Endodermal cell (in vitro differentiated cells): ENCODE measurements around the gene UPP1. TPM values are rescaled to one million over a fixed set of nuclear protein-coding genes. Genes with fewer than 3 reads are reported as not detected.

Experiments used
- DNase-seq: peaks from one replicate; pipeline ENCODE4 v3.0.0-alpha.2; 2017
- H3K27ac ChIP-seq: 2 replicates; pipeline ENCODE4 v1.5.1; 2013; ENCODE audit warnings: mild to moderate bottlenecking, low read depth, low read length, moderate library complexity
- H3K27me3 ChIP-seq: 2 replicates; pipeline ENCODE4 v1.6.1; 2013; ENCODE audit warnings: mild to moderate bottlenecking, low read length, moderate library complexity; ENCODE audit not compliant: insufficient read depth, control insufficient read depth, poor library complexity, severe bottlenecking
- H3K36me3 ChIP-seq: 2 replicates; pipeline ENCODE4 v1.7.0; 2013; ENCODE audit warnings: mild to moderate bottlenecking, low read length, moderate library complexity; ENCODE audit not compliant: control insufficient read depth, insufficient read depth
- H3K4me1 ChIP-seq: one replicate; pipeline ENCODE4 v1.7.0; 2013; ENCODE audit warnings: low read length; ENCODE audit not compliant: control insufficient read depth, insufficient read depth
- H3K4me3 ChIP-seq: 2 replicates; pipeline ENCODE4 v1.5.1; 2013; ENCODE audit warnings: mild to moderate bottlenecking, low read length, moderate library complexity
- H3K9ac ChIP-seq: 2 replicates; pipeline ENCODE4 v1.6.1; 2013; ENCODE audit warnings: mild to moderate bottlenecking, low read length, moderate library complexity; ENCODE audit not compliant: poor library complexity, severe bottlenecking; ENCODE audit errors: extremely low read depth
- H3K9me3 ChIP-seq: 2 replicates; pipeline ENCODE4 v1.6.1; 2013; ENCODE audit warnings: mild to moderate bottlenecking, low read length, moderate library complexity; ENCODE audit not compliant: control insufficient read depth
- H3K27ac Mint-ChIP-seq: 2 replicates; pipeline ENCODE4 v1.8.0; 2020; ENCODE audit warnings: mixed read lengths
- H3K27me3 Mint-ChIP-seq: 2 replicates; pipeline ENCODE4 v1.8.0; 2021; ENCODE audit warnings: mild to moderate bottlenecking, mixed read lengths; ENCODE audit not compliant: insufficient read depth
- H3K36me3 Mint-ChIP-seq: 2 replicates; pipeline ENCODE4 v1.8.0; 2020; ENCODE audit warnings: low read depth, mixed read lengths
- H3K4me1 Mint-ChIP-seq: 2 replicates; pipeline ENCODE4 v1.8.0; 2020; ENCODE audit warnings: mixed read lengths
- H3K4me3 Mint-ChIP-seq: 2 replicates; pipeline ENCODE4 v1.8.0; 2020; ENCODE audit warnings: mild to moderate bottlenecking, moderate library complexity, mixed read lengths
- H3K9me3 Mint-ChIP-seq: 2 replicates; pipeline ENCODE4 v1.8.0; 2020; ENCODE audit warnings: mild to moderate bottlenecking, mixed read lengths
- CTCF ChIP-seq: fragments of 200-600 bp; sonication (generic); conservative IDR thresholded peaks from 2 replicates; pipeline ENCODE4 v1.5.0; 2021; ENCODE audit warnings: antibody characterized with exemption, mild to moderate bottlenecking
- WGBS, 2 experiments: methylation state at CpG; one replicate each; pipeline versions ENCODE4 v1.1.5 to v1.1.7; 2013; ENCODE audit warnings: missing lambda C conversion rate in 2 of 2, mixed read lengths in 1 of 2; ENCODE audit not compliant: insufficient coverage in 1 of 2, insufficient read length in 1 of 2; 5-methylcytosine and 5-hydroxymethylcytosine counted together
- long read RNA-seq, 4 experiments: library from polyadenylated mRNA in 2 of 4; library from RNA in 1 of 4; library from capped mRNA in 1 of 4; stranded (forward) in 3 of 4; unstranded in 1 of 4; transcript quantifications; one replicate each; pipeline ENCODE4 v2.0.0, GENCODE V29; 2020 to 2021; ENCODE audit warnings: inconsistent platforms in 1 of 4
- polyA plus RNA-seq, 2 experiments: library from polyadenylated mRNA; stranded (reverse); fragments of 50-300 nt; gene quantifications; one replicate each; pipeline ENCODE4 v1.2.3, GENCODE V29; 2013
- total RNA-seq, 2 donors: library from RNA; stranded (reverse); fragmentation: NEBNext Ultra II Directional in 1 of 2; extraction: Animal tissue kit (Norgen Biotek cat#: 25700) in 1 of 2; gene quantifications; 2 replicates in 1 of 2; 3 replicates in 1 of 2; pipeline ENCODE4 v1.2.1, GENCODE V29; 2021

The UPP1 gene
- 10 to 100 TPM; 40.5 to 46.3 TPM for total RNA-seq
- polyA plus RNA-seq (2013, experiment 1 of 2), result 22.0 TPM
- 18.6 TPM for polyA plus RNA-seq (2013, experiment 2 of 2)
- long read RNA-seq, experiment 1, transcript UPP1-202 (6 exons, 955 nt), result major isoform, 9 of 27 reads
- long read RNA-seq, experiment 1, partial matches to known transcripts, result 1 of 27 reads
- long read RNA-seq, experiment 1, other reads (novel, unspliced or antisense), result 14 of 27 reads
- long read RNA-seq, experiment 2, transcript UPP1-203 (9 exons, 1,375 nt), result minor isoform, 5 of 30 reads
- long read RNA-seq, experiment 2, transcript UPP1-202 (6 exons, 955 nt), result major isoform, 15 of 30 reads
- long read RNA-seq, experiment 2, partial matches to known transcripts, result 2 of 30 reads
- long read RNA-seq, experiment 2, other reads (novel, unspliced or antisense), result 6 of 30 reads
- long read RNA-seq, experiment 3, transcript UPP1-203 (9 exons, 1,375 nt), result major isoform, 26 of 71 reads
- long read RNA-seq, experiment 3, transcript UPP1-202 (6 exons, 955 nt), result minor isoform, 20 of 71 reads
- long read RNA-seq, experiment 3, partial matches to known transcripts, result 2 of 71 reads
- long read RNA-seq, experiment 3, other reads (novel, unspliced or antisense), result 22 of 71 reads
- long read RNA-seq, experiment 4, transcript UPP1-203 (9 exons, 1,375 nt), result minor isoform, 10 of 133 reads
- long read RNA-seq, experiment 4, transcript UPP1-202 (6 exons, 955 nt), result major isoform, 71 of 133 reads
- long read RNA-seq, experiment 4, partial matches to known transcripts, result 0 of 133 reads
- long read RNA-seq, experiment 4, other reads (novel, unspliced or antisense), result 50 of 133 reads

GRCh38 chr7:48089046-48090003, at the start of gene UPP1:
UPP1 (plus strand) TSS chr7:48089265; CDS start chr7:48094784, 5,519 bp downstream.
- no peaks in the 10 kb centered on the region for H3K27me3 Mint-ChIP-seq
- TF ChIP-seq CTCF, result no peak
- peak within 1 kb of the TSS; percentile 98 for H3K27ac Mint-ChIP-seq
- 0% methylated on average over 17 to 95 of the region's 96 CpGs for WGBS, 2 experiments
- H3K9me3 Mint-ChIP-seq, result peaks cover 2% of the 10 kb centered on the region
- H3K4me3 Mint-ChIP-seq, result peak within 1 kb of the TSS; percentile 74
- H3K36me3 Mint-ChIP-seq, result peaks cover 28% of the 10 kb centered on the region
- H3K9ac ChIP-seq, result peak within 1 kb of the TSS; percentile 89
- H3K4me3 ChIP-seq, result peak within 1 kb of the TSS; percentile 99
- H3K27ac ChIP-seq, result peak within 1 kb of the TSS; percentile 79
- H3K27me3 ChIP-seq, result no peaks in the 10 kb centered on the region
- DNase-seq, result peak; percentile 98
- no peaks in the 10 kb centered on the region for H3K9me3 ChIP-seq
- peaks cover 42% of the 10 kb centered on the region for H3K4me1 Mint-ChIP-seq
- H3K36me3 ChIP-seq, result peaks cover 27% of the 10 kb centered on the region
- H3K4me1 ChIP-seq, result peaks cover 8% of the 10 kb centered on the region

GRCh38 chr7:48040944-48041652, 48.0 kb upstream of the UPP1 start:
- Mint-ChIP-seq H3K27ac (no peak overlapping the region), H3K4me1 (peaks cover 43% of the 10 kb centered on the region), H3K4me3 (no peak overlapping the region), H3K9me3 (no peaks in the 10 kb centered on the region), H3K27me3 (peaks cover 13% of the 10 kb centered on the region), H3K36me3 (no peaks in the 10 kb centered on the region)
- no peak for TF ChIP-seq CTCF
- peaks cover 14% of the 10 kb centered on the region for H3K27me3 ChIP-seq
- no peak overlapping the region for H3K27ac ChIP-seq
- H3K36me3 ChIP-seq, result no peaks in the 10 kb centered on the region
- no peak overlapping the region for H3K9ac ChIP-seq
- H3K4me3 ChIP-seq, result no peak overlapping the region
- H3K9me3 ChIP-seq, result no peaks in the 10 kb centered on the region
- WGBS, 2 experiments, result 95% methylated on average over 13 to 17 of the region's 18 CpGs
- no peak for DNase-seq
- peaks cover 19% of the 10 kb centered on the region for H3K4me1 ChIP-seq
